Kidney (tissue), 14 donors: ENCODE results near the gene CRYZ. TPM values are rescaled to one million over a fixed set of nuclear protein-coding genes. Genes with fewer than 3 reads are reported as not detected.
A peak's percentile ranks its signal among the peaks of the same experiment; 100 is the strongest.

Experiments
- DNase-seq, 5 donors: peaks; one replicate each; pipeline ENCODE4 v3.0.0-alpha.2; 2013 to 2020
- FAIRE-seq: peaks from 2 replicates; lab custom pipeline; 2012; peaks lifted over from hg19 to GRCh38; lab: Jason Lieb, UNC
- H3K27ac ChIP-seq, 2 donors: one replicate each; pipeline ENCODE4 v1.7.0; 2013; ENCODE audit warnings: low read depth in 2 of 2, low read length in 2 of 2, inconsistent platforms in 1 of 2
- H3K27me3 ChIP-seq: one replicate; pipeline ENCODE4 v1.7.1; 2013; ENCODE audit warnings: low read length, inconsistent platforms; ENCODE audit not compliant: control insufficient read depth, insufficient read depth
- H3K36me3 ChIP-seq, 3 donors: one replicate each; pipeline versions ENCODE4 v1.7.0 to v1.7.1; 2013; ENCODE audit warnings: low read length in 3 of 3, control low read depth in 1 of 3, inconsistent platforms in 1 of 3; ENCODE audit not compliant: insufficient read depth in 3 of 3, control insufficient read depth in 2 of 3
- H3K4me1 ChIP-seq, 3 donors: one replicate each; pipeline versions ENCODE4 v1.7.0 to v1.7.1; 2013; ENCODE audit warnings: low read length in 3 of 3, inconsistent platforms in 1 of 3, low read depth in 1 of 3; ENCODE audit not compliant: control insufficient read depth in 2 of 3, insufficient read depth in 2 of 3
- H3K4me3 ChIP-seq, 3 donors: one replicate each; pipeline versions ENCODE4 v1.7.0 to v1.8.1; 2013; ENCODE audit warnings: low read length in 3 of 3, control low read depth in 1 of 3, inconsistent platforms in 1 of 3
- H3K9ac ChIP-seq, 3 donors: one replicate each; pipeline versions ENCODE4 v1.7.0 to v1.7.1; 2013; ENCODE audit warnings: low read length in 3 of 3, control low read depth in 1 of 3, inconsistent platforms in 1 of 3
- H3K9me3 ChIP-seq, 3 donors: one replicate each; pipeline versions ENCODE4 v1.7.0 to v1.7.1; 2013; ENCODE audit warnings: low read length in 3 of 3, control low read depth in 1 of 3, inconsistent platforms in 1 of 3; ENCODE audit not compliant: control insufficient read depth in 2 of 3, insufficient read depth in 1 of 3
- intact Hi-C: fragments of 100-400 bp; cut with DNase I; formaldehyde crosslinking; loops from one replicate; pipeline ENCODE4 v1.11.1; 2022
- polyA plus RNA-seq: library from polyadenylated mRNA; stranded (reverse); fragments of 350-450 nt; fragmentation: Illumina TruSeq; extraction: RNeasy Lipid Tissue Mini Kit (QIAGEN cat#74804); gene quantifications from one replicate; pipeline ENCODE4 v1.2.3, GENCODE V29; 2014; ENCODE audit warnings: low read depth, low replicate concordance; ENCODE audit not compliant: insufficient read depth
- total RNA-seq: library from RNA; stranded (reverse); fragmentation: NEBNext Ultra II Directional; extraction: Animal tissue kit (Norgen Biotek cat#: 25700); gene quantifications from one replicate; pipeline ENCODE4 v1.2.1, GENCODE V29; 2021
- TF ChIP-seq, protein P1 (sequence below): IDR thresholded peaks from 3 replicates; pipeline ENCODE4 v1.5.1; 2012; ENCODE audit warnings: mild to moderate bottlenecking, moderate library complexity, borderline replicate concordance; ENCODE audit not compliant: insufficient read depth; ENCODE audit errors: extremely low read depth
- donor health status: control.
- donor health status: control.
- donor health status: control.
- donor health status: control.
- donor health status: control.
- donor health status: DM: yes; HTN: yes; CAD: no.
- donor health status: Normal renal cell carcinoma (clear cell type).

The CRYZ gene
- total and polyA plus RNA-seq, 2 donors from 2014 or later = 160 to 207 TPM

DNA sequence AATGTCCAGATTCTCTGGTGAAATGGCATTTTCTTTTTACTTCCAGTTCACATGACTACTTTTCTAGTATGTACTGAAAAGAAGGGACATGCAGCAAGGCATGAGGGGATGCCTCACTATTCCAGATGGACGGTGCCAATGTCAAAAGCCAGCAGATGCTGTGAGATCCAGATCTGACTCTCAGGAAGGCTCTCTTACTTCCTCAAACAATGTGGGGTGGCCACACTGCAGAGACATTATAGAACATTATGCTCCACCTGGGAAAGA lies 17.7 kb downstream of the CRYZ start:
- H3K9me3 ChIP-seq = no peaks in the 10 kb centered on the region
- peaks cover 5 to 71% (median 43%) of the 10 kb centered on the region in 3 donors for H3K36me3 ChIP-seq
- intact Hi-C loops = no loop called here
- no peaks in the 10 kb centered on the region for H3K27me3 ChIP-seq
- no peak for DNase-seq
- TF ChIP-seq, protein P1, sequence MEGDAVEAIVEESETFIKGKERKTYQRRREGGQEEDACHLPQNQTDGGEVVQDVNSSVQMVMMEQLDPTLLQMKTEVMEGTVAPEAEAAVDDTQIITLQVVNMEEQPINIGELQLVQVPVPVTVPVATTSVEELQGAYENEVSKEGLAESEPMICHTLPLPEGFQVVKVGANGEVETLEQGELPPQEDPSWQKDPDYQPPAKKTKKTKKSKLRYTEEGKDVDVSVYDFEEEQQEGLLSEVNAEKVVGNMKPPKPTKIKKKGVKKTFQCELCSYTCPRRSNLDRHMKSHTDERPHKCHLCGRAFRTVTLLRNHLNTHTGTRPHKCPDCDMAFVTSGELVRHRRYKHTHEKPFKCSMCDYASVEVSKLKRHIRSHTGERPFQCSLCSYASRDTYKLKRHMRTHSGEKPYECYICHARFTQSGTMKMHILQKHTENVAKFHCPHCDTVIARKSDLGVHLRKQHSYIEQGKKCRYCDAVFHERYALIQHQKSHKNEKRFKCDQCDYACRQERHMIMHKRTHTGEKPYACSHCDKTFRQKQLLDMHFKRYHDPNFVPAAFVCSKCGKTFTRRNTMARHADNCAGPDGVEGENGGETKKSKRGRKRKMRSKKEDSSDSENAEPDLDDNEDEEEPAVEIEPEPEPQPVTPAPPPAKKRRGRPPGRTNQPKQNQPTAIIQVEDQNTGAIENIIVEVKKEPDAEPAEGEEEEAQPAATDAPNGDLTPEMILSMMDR = no peak
- H3K4me1 ChIP-seq = no peaks in the 10 kb centered on the region
- FAIRE-seq = no peak
- no peak overlapping the region for H3K9ac ChIP-seq
- H3K27ac ChIP-seq = no peak overlapping the region
- no peak overlapping the region for H3K4me3 ChIP-seq

DNA sequence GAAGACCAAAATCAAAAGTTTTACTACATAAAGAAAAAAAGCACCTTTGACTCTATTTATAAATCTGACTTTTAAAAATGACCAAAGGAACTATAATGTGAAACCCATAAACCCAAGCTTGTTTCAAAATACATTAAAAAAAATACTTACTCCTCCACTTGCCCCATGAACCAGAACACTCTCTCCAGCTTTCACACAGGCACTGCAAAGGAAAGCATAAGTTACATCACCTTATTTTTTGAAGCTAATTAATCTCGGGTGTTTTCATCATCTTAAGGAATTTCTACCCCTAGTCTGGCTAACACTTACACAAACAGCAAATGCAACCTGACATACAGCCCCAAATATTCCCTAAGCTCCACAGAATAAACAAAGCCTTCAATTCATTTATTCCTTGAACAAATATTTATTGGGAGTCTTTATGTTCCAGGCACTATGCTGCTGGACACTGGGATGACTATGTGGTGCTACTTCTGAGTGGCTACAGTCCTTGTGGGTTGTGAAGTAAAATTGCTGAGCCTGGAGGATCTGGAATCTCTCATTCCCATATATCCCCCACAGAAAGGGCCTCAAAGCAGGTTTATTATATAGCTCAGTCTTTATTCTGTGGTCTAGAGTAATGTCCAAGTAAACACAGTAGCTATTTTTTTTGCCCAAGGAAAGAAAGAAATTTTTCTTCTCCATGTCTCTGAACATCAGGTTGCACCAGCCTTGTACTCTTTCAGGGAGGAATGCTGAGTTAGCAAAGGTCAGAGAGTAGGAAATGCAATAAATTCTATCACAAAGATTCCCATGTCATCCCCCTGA lies 18.2 kb downstream of the CRYZ start:
- no peak for FAIRE-seq
- H3K36me3 ChIP-seq = peaks cover 5 to 67% (median 41%) of the 10 kb centered on the region in 3 donors
- no peaks in the 10 kb centered on the region for H3K27me3 ChIP-seq
- H3K9me3 ChIP-seq = no peaks in the 10 kb centered on the region
- TF ChIP-seq, protein P1 = no peak
- intact Hi-C loops = no loop called here
- H3K9ac ChIP-seq = no peak overlapping the region
- H3K4me1 ChIP-seq = no peaks in the 10 kb centered on the region
- no peak overlapping the region for H3K4me3 ChIP-seq
- no peak overlapping the region for H3K27ac ChIP-seq
- peak in 2 of 5 donors; percentile 21 to 35 for DNase-seq

DNA sequence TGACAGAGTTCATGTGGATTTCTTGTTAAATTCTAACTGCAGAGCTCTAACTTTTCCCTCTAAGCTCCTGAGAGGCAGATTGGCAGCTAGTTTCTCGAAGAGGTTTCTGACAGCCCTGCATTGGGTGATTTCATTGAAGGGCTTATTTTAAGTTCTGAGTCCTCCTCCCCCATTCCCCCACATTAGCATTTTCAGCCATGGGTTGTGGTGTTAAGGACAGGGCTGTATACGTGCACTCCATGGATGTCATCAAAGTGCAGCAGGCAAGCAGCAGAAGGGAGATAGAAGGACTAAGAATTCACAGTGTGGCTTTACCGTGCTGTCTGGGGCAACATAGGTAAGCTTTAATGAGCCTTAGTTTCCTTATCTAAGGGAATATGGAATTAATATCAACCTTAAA lies 19.0 kb downstream of the CRYZ start:
- Histone ChIP-seq H3K9ac (no peak overlapping the region), H3K27me3 (no peaks in the 10 kb centered on the region), H3K27ac (no peak overlapping the region), H3K4me3 (no peak overlapping the region), H3K9me3 (no peaks in the 10 kb centered on the region), H3K36me3 (peaks cover 2 to 71% (median 42%) of the 10 kb centered on the region in 3 donors), H3K4me1 (no peaks in the 10 kb centered on the region)
- TF ChIP-seq, protein P1 = no peak
- DNase-seq (no peak), FAIRE-seq (no peak)
- intact Hi-C loops = no loop called here
